Activated CD8-positive, alpha-beta T cell treated with anti-CD3 and anti-CD28 coated beads for 36 hours (primary cell): ENCODE measurements around the gene SORD. TPM values are rescaled to one million over a fixed set of nuclear protein-coding genes. Genes with fewer than 3 reads are reported as not detected.

Source experiments
- ATAC-seq: fragments of 200-7000 bp; cut with Tn5 transposase; one replicate; pipeline ENCODE4 v1.10.0; 2021; ENCODE audit warnings: mild to moderate bottlenecking, moderate library complexity
- CTCF ChIA-PET: fragments of 350-600 bp; sonication (Branson Sonifier 250); formaldehyde crosslinking; loops from one replicate; lab custom pipeline; 2021; ENCODE audit warnings: antibody characterized with exemption; lab: Charles Lee
- POLR2A ChIA-PET: fragments of 350-600 bp; sonication (Branson Sonifier 250); formaldehyde crosslinking; loops from one replicate; lab custom pipeline; 2021; ENCODE audit warnings: antibody characterized with exemption; lab: Charles Lee
- DNase-seq: peaks from one replicate; pipeline ENCODE4 v3.0.0-alpha.2; 2020
- H3K27ac Mint-ChIP-seq: one replicate; pipeline ENCODE4 v1.8.0; 2021; ENCODE audit warnings: mild to moderate bottlenecking, mixed read lengths
- H3K27me3 Mint-ChIP-seq: one replicate; pipeline ENCODE4 v1.8.0; 2021; ENCODE audit warnings: mixed read lengths
- H3K36me3 Mint-ChIP-seq: one replicate; pipeline ENCODE4 v1.8.0; 2021; ENCODE audit warnings: low read depth, mixed read lengths
- H3K4me1 Mint-ChIP-seq: one replicate; pipeline ENCODE4 v1.8.0; 2021; ENCODE audit warnings: low read depth, mixed read lengths
- H3K4me3 Mint-ChIP-seq: one replicate; pipeline ENCODE4 v1.8.0; 2021; ENCODE audit warnings: mild to moderate bottlenecking, moderate library complexity, mixed read lengths
- H3K9me3 Mint-ChIP-seq: one replicate; pipeline ENCODE4 v1.8.0; 2021; ENCODE audit warnings: mixed read lengths
- CTCF ChIP-seq: fragments of 200-600 bp; IDR thresholded peaks from one replicate; pipeline ENCODE4 v1.8.0; 2022; ENCODE audit warnings: antibody characterized with exemption, mild to moderate bottlenecking
- intact Hi-C: fragments of 100-400 bp; cut with micrococcal nuclease; formaldehyde crosslinking; loops from one replicate; pipeline ENCODE4 v1.10.0; 2022
- total RNA-seq, 2 experiments: library from RNA; stranded (reverse); gene quantifications; one replicate each; pipeline ENCODE4 v1.2.3, GENCODE V29; 2021

Gene SORD
- total RNA-seq, 2 experiments from 2014 or later: 27.9 to 28.7 TPM

GRCh38 chr15:45111390-45112142, 88.6 kb downstream of the SORD start:
- Mint-ChIP-seq H3K27ac (no peak overlapping the region), H3K9me3 (no peaks in the 10 kb centered on the region), H3K36me3 (no peaks in the 10 kb centered on the region), H3K4me1 (peaks cover 38% of the 10 kb centered on the region), H3K27me3 (peaks cover 69% of the 10 kb centered on the region), H3K4me3 (no peak overlapping the region)
- ATAC-seq (no peak), DNase-seq (no peak)
- ChIA-PET CTCF (interaction anchor here (2.0 kb wide), 1 partner anchor 12 kb away, joined by 13 read pairs; no protein-coding TSS in a partner anchor), POLR2A (no interaction called here)
- no peak for TF ChIP-seq CTCF
- intact Hi-C loops: no loop called here

- ChIA-PET POLR2A (no interaction called here), CTCF (interaction anchor here (1.7 to 2.0 kb wide), 2 partner anchors 12 to 15 kb away, joined by 4 to 13 read pairs; no protein-coding TSS in a partner anchor)
- H3K4me3 Mint-ChIP-seq: peak overlapping the region; percentile 7
- no peaks in the 10 kb centered on the region for H3K9me3 Mint-ChIP-seq
- no peak for TF ChIP-seq CTCF
- ATAC-seq: no peak
- peaks cover 40% of the 10 kb centered on the region for H3K4me1 Mint-ChIP-seq
- no peak overlapping the region for H3K27ac Mint-ChIP-seq
- intact Hi-C loops: no loop called here
- peaks cover 73% of the 10 kb centered on the region for H3K27me3 Mint-ChIP-seq
- no peaks in the 10 kb centered on the region for H3K36me3 Mint-ChIP-seq
- DNase-seq: no peak
Observed at GRCh38 chr15:45112143-45112590, 89.2 kb downstream of the SORD start.

GRCh38 chr15:45112591-45113379, 89.8 kb downstream of the SORD start:
- no peak for ATAC-seq
- no peaks in the 10 kb centered on the region for H3K9me3 Mint-ChIP-seq

GRCh38 chr15:45113380-45113990, 90.5 kb downstream of the SORD start:
- peaks cover 48% of the 10 kb centered on the region for H3K4me1 Mint-ChIP-seq
- no peak overlapping the region for H3K4me3 Mint-ChIP-seq
- intact Hi-C loops: no loop called here
- no peak for ATAC-seq
- no peaks in the 10 kb centered on the region for H3K9me3 Mint-ChIP-seq
- no peak overlapping the region for H3K27ac Mint-ChIP-seq
- POLR2A ChIA-PET: no interaction called here
- H3K36me3 Mint-ChIP-seq: no peaks in the 10 kb centered on the region
- no peak for DNase-seq
- TF ChIP-seq CTCF: no peak
- CTCF ChIA-PET: interaction anchor here (1.2 to 2.0 kb wide), 3 partner anchors 11 to 17 kb away, joined by 3 to 13 read pairs (median 4); partner anchors contain the start of genes DUOX1 and DUOXA1
- peaks cover 85% of the 10 kb centered on the region for H3K27me3 Mint-ChIP-seq

More at GRCh38 chr15:45112591-45113379, 89.8 kb downstream of the SORD start:
- no peak for DNase-seq
- TF ChIP-seq CTCF: no peak
- peak overlapping the region; percentile 7 for H3K4me3 Mint-ChIP-seq
- no peaks in the 10 kb centered on the region for H3K36me3 Mint-ChIP-seq
- peaks cover 46% of the 10 kb centered on the region for H3K4me1 Mint-ChIP-seq
- POLR2A ChIA-PET: no interaction called here
- peaks cover 79% of the 10 kb centered on the region for H3K27me3 Mint-ChIP-seq
- intact Hi-C loops: no loop called here
- no peak overlapping the region for H3K27ac Mint-ChIP-seq
- CTCF ChIA-PET: interaction anchor here (1.2 to 2.0 kb wide), 3 partner anchors 11 to 17 kb away, joined by 3 to 13 read pairs (median 4); partner anchors contain the start of genes DUOX1 and DUOXA1
